ENCODE measurements around the gene ALOX5AP. TPM values are rescaled to one million over a fixed set of nuclear protein-coding genes. Genes with fewer than 3 reads are reported as not detected.

Gene ALOX5AP
- total and polyA plus RNA-seq, 10 of the 15 experiments (the other 5 are each of a cell fraction or from before 2014, with no cell fraction given), result 45.9 to 426 (median 109) TPM

DNA sequence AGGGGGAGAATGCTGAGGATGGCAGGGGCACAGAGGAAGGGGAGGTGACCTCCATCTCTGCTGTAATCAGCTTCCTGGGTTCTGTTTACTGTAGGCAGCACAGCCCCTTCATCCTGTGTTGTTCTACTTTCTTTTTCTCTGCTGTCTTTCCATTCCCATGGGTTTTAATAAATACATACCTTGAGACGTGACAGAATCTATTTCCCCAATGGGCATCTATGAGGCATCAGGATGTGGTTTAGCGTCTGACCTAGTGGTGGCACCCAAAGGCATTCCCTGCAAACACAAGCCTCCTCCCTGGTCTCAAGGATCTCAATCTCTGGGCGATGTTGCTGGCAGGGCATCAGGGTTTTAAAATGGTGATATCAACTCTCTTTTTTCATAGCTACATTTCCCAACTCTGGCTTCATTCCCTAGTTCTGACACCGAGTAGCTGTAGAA lies 60.8 kb downstream of the ALOX5AP start:
- in situ Hi-C loops (cut with MboI), result loop anchor here (5.0 kb wide), 1 partner anchor 114 kb away; no protein-coding TSS in a partner anchor
- H3K79me2 ChIP-seq (ENCODE audit: control insufficient read depth, insufficient read depth, low read length), result no peaks in the 10 kb centered on the region
- H3K4me3 ChIP-seq, result no peak overlapping the region
- peak; percentile 68 for ATAC-seq
- no peaks in the 10 kb centered on the region for H3K36me3 ChIP-seq (ENCODE audit: control insufficient read depth in 2 of 2, insufficient read depth in 2 of 2, low read length in 1 of 2)
- POLR2A ChIA-PET, result interaction anchor here (0.7 to 2.5 kb wide), 3 partner anchors 25 to 59 kb away, joined by 3 to 14 read pairs (median 3); no protein-coding TSS in a partner anchor
- FAIRE-seq, result no peak
- RAD21 ChIA-PET (ENCODE audit: unreplicated experiment), result interaction anchor here (0.9 to 7.0 kb wide), 17 partner anchors 9 to 662 kb away, joined by 3 to 66 read pairs (median 4); partner anchors contain the start of gene ALOX5AP
- H3K27me3 ChIP-seq (replicated peaks in 1 of 2; ENCODE audit: control insufficient read depth in 2 of 2, insufficient read depth in 2 of 2, low read length in 1 of 2), result no peaks in the 10 kb centered on the region
- BruUV-seq (replicated peaks), result no TSS peak
- H3K4me2 ChIP-seq (ENCODE audit: control insufficient read depth, insufficient read depth), result peak overlapping the region; percentile 36; the same call in 1 of the 2 replicates
- TF ChIP-seq CREM (IDR thresholded peaks at IDR 0.05; ENCODE audit: low read depth), result no peak
- TF ChIP-seq HDAC2 (IDR thresholded peaks at IDR 0.05), result no peak
- TF ChIP-seq IKZF2 (IDR thresholded peaks at IDR 0.05), result peak in 1 of 2 experiments; percentile 57; a peak in 2 of 4 replicates
- no peak for TF ChIP-seq CHD2 (IDR thresholded peaks at IDR 0.05; ENCODE audit: borderline replicate concordance, low read depth, low read length)
- no peak for TF ChIP-seq ZZZ3 (IDR thresholded peaks at IDR 0.05; ENCODE audit: control insufficient read depth, insufficient read length, low read depth)
- TF ChIP-seq MEF2B (IDR thresholded peaks at IDR 0.05; ENCODE audit: partially characterized antibody, poor library complexity, severe bottlenecking), result peak; percentile 72
- no peak for TF ChIP-seq RELA (IDR thresholded peaks at IDR 0.05; ENCODE audit: borderline replicate concordance, partially characterized antibody)
- no peak for TF ChIP-seq SMAD5 (IDR thresholded peaks at IDR 0.05; ENCODE audit: low read depth)
- TF ChIP-seq RUNX3 (IDR thresholded peaks at IDR 0.05; ENCODE audit: low read length), result peak; percentile 39; the same call in 1 of the 2 replicates
- no peak for TF ChIP-seq DPF2 (IDR thresholded peaks at IDR 0.05)
- TF ChIP-seq IKZF1 (conservative IDR thresholded peaks at IDR 0.05), result 0 out of 2 replicates have a peak, but pooled peaks have one; percentile 28
- no peak; the same call in 1 of the 2 replicates for TF ChIP-seq MTA2 (IDR thresholded peaks at IDR 0.05; ENCODE audit: low read depth)
- TF ChIP-seq, protein P1, sequence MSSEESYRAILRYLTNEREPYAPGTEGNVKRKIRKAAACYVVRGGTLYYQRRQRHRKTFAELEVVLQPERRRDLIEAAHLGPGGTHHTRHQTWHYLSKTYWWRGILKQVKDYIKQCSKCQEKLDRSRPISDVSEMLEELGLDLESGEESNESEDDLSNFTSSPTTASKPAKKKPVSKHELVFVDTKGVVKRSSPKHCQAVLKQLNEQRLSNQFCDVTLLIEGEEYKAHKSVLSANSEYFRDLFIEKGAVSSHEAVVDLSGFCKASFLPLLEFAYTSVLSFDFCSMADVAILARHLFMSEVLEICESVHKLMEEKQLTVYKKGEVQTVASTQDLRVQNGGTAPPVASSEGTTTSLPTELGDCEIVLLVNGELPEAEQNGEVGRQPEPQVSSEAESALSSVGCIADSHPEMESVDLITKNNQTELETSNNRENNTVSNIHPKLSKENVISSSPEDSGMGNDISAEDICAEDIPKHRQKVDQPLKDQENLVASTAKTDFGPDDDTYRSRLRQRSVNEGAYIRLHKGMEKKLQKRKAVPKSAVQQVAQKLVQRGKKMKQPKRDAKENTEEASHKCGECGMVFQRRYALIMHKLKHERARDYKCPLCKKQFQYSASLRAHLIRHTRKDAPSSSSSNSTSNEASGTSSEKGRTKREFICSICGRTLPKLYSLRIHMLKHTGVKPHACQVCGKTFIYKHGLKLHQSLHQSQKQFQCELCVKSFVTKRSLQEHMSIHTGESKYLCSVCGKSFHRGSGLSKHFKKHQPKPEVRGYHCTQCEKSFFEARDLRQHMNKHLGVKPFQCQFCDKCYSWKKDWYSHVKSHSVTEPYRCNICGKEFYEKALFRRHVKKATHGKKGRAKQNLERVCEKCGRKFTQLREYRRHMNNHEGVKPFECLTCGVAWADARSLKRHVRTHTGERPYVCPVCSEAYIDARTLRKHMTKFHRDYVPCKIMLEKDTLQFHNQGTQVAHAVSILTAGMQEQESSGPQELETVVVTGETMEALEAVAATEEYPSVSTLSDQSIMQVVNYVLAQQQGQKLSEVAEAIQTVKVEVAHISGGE (CRISPR knock-in tag; IDR thresholded peaks at IDR 0.05), result no peak
- H3K4me1 ChIP-seq (ENCODE audit: control insufficient read depth, insufficient read depth, low read length), result peaks cover 11% of the 10 kb centered on the region
- CTCF ChIA-PET, result interaction anchor here (0.5 to 2.2 kb wide), 17 partner anchors 8 to 681 kb away, joined by 3 to 8 read pairs (median 4); no protein-coding TSS in a partner anchor
- H3K9ac ChIP-seq (ENCODE audit: control insufficient read depth, insufficient read depth, low read length), result no peak overlapping the region
- SMC1A ChIA-PET (ENCODE audit: uncharacterized antibody, unreplicated experiment), result interaction anchor here (0.7 to 4.5 kb wide), 23 partner anchors 43 to 424 kb away, joined by 3 to 51 read pairs (median 4); partner anchors contain the start of genes ALOX5AP and USPL1
- WGBS (ENCODE audit: insufficient coverage, insufficient replicate concordance, low lambda C conversion rate, missing lambda C conversion rate), result 1% methylated on average over 4 of the region's 4 CpGs
- H3K27ac ChIP-seq (ENCODE audit: control insufficient read depth, insufficient read depth), result no peak overlapping the region
- intact Hi-C loops (cut with micrococcal nuclease; ENCODE audit: unreplicated experiment), result loop anchor here (2.0 kb wide), 1 partner anchor 51 kb away; no protein-coding TSS in a partner anchor
- H4K20me1 ChIP-seq (ENCODE audit: control insufficient read depth, insufficient read depth), result no peaks in the 10 kb centered on the region
- H3K9me3 ChIP-seq (replicated peaks; ENCODE audit: control insufficient read depth, insufficient read depth, low read length), result no peaks in the 10 kb centered on the region
- peak; percentile 45 for DNase-seq (ENCODE audit: low read depth, low spot score)
- peak overlapping the region; percentile 62 for H2AFZ ChIP-seq (ENCODE audit: control insufficient read depth, low read depth, low read length)

Data from GM12878 (cell line).